CD14-positive monocyte (primary cell): ENCODE measurements around the gene RDX. TPM values are rescaled to one million over a fixed set of nuclear protein-coding genes. Genes with fewer than 3 reads are reported as not detected.
A peak's percentile ranks its signal among the peaks of the same experiment; 100 is the strongest.
"Not testable (repeated sequence)": the region's sequence is repeated elsewhere in the genome, so short reads cannot be mapped to it uniquely, and the experiment has no call there.

ENCODE experiments used
- DNase-seq, 3 donors: peaks; one replicate each; pipeline ENCODE4 v3.0.0-alpha.2; 2011 to 2022
- H2AFZ ChIP-seq: 2 replicates; pipeline ENCODE4 v1.6.0; 2012; ENCODE audit warnings: mild to moderate bottlenecking, low read depth, low read length, inconsistent platforms; ENCODE audit not compliant: insufficient read depth, poor library complexity, severe bottlenecking
- H3K27ac ChIP-seq, 2 donors: 1 replicate in 1 of 2; 2 replicates in 1 of 2; pipeline ENCODE4 v1.5.1; 2012 to 2013; ENCODE audit warnings: low read length in 2 of 2, control low read depth in 1 of 2, inconsistent platforms in 1 of 2, low read depth in 1 of 2, mild to moderate bottlenecking in 1 of 2
- H3K27me3 ChIP-seq, 2 donors: one replicate each; pipeline versions ENCODE4 v1.6.0 to v1.6.1; 2011 to 2013; ENCODE audit warnings: low read length in 2 of 2; ENCODE audit not compliant: control insufficient read depth in 2 of 2, insufficient read depth in 2 of 2
- H3K36me3 ChIP-seq, 2 donors: replicated peaks in 1 of 2; 1 replicate in 1 of 2; 2 replicates in 1 of 2; pipeline versions ENCODE4 v1.5.1 to v1.6.1; 2012 to 2013; ENCODE audit warnings: low read length in 2 of 2, control low read depth in 1 of 2, inconsistent platforms in 1 of 2, mild to moderate bottlenecking in 1 of 2; ENCODE audit not compliant: insufficient read depth in 2 of 2, control insufficient read depth in 1 of 2
- H3K4me1 ChIP-seq, 2 donors: 1 replicate in 1 of 2; 2 replicates in 1 of 2; pipeline versions ENCODE4 v1.5.1 to v1.6.1; 2012 to 2013; ENCODE audit warnings: low read length in 2 of 2, control low read depth in 1 of 2, inconsistent platforms in 1 of 2, mild to moderate bottlenecking in 1 of 2, moderate library complexity in 1 of 2; ENCODE audit not compliant: insufficient read depth in 2 of 2, control insufficient read depth in 1 of 2
- H3K4me2 ChIP-seq: replicated peaks from 2 replicates; pipeline ENCODE3; 2012; ENCODE audit warnings: low read length, moderate library complexity, mild to moderate bottlenecking; ENCODE audit not compliant: poor library complexity, severe bottlenecking; ENCODE audit errors: extremely low read depth
- H3K4me3 ChIP-seq, 3 experiments: fragments of 200-600 bp in 1 of 3; sonication (generic) in 1 of 3; replicated peaks in 1 of 3; 1 replicate in 2 of 3; 2 replicates in 1 of 3; pipeline ENCODE4 v1.5.1; 2011 to 2013; ENCODE audit warnings: low read length in 3 of 3, mild to moderate bottlenecking in 3 of 3, control low read depth in 2 of 3, low read depth in 2 of 3, inconsistent platforms in 1 of 3, moderate library complexity in 1 of 3
- H3K79me2 ChIP-seq: 2 replicates; pipeline ENCODE4 v1.6.0; 2012; ENCODE audit warnings: mild to moderate bottlenecking, control low read depth, inconsistent platforms, low read length, moderate library complexity; ENCODE audit not compliant: insufficient read depth
- H3K9ac ChIP-seq: 2 replicates; pipeline ENCODE4 v1.6.0; 2017; ENCODE audit warnings: low read length, mild to moderate bottlenecking; ENCODE audit not compliant: insufficient read depth, poor library complexity, severe bottlenecking
- H3K9me3 ChIP-seq, 2 donors: replicated peaks in 1 of 2; 1 replicate in 1 of 2; 2 replicates in 1 of 2; pipeline versions ENCODE4 v1.5.1 to v1.6.1; 2012 to 2013; ENCODE audit warnings: low read length in 2 of 2, control low read depth in 1 of 2; ENCODE audit not compliant: control insufficient read depth in 1 of 2, insufficient read depth in 1 of 2
- H4K20me1 ChIP-seq: 2 replicates; pipeline ENCODE4 v1.6.0; 2012; ENCODE audit warnings: mild to moderate bottlenecking, low read length, control low read depth, moderate library complexity; ENCODE audit not compliant: insufficient read depth
- H3K27ac Mint-ChIP-seq, 7 donors: one replicate each; pipeline ENCODE4 v1.8.0; 2020; ENCODE audit warnings: mild to moderate bottlenecking in 7 of 7, mixed read lengths in 7 of 7, moderate library complexity in 6 of 7, inconsistent platforms in 2 of 7
- H3K27me3 Mint-ChIP-seq, 3 donors: one replicate each; pipeline ENCODE4 v1.8.0; 2021 to 2022; ENCODE audit warnings: low read depth in 3 of 3, mild to moderate bottlenecking in 3 of 3, mixed read lengths in 3 of 3, moderate library complexity in 3 of 3, inconsistent platforms in 1 of 3
- H3K36me3 Mint-ChIP-seq, 2 donors: one replicate each; pipeline ENCODE4 v1.8.0; 2020; ENCODE audit warnings: mixed read lengths in 2 of 2, inconsistent platforms in 1 of 2, mild to moderate bottlenecking in 1 of 2
- H3K4me1 Mint-ChIP-seq: one replicate; pipeline ENCODE4 v1.8.0; 2020; ENCODE audit warnings: mild to moderate bottlenecking, mixed read lengths
- H3K4me3 Mint-ChIP-seq, 2 donors: one replicate each; pipeline ENCODE4 v1.8.0; 2020; ENCODE audit warnings: mild to moderate bottlenecking in 2 of 2, mixed read lengths in 2 of 2, moderate library complexity in 1 of 2
- H3K9me3 Mint-ChIP-seq, 7 donors: one replicate each; pipeline ENCODE4 v1.8.0; 2020 to 2022; ENCODE audit warnings: mixed read lengths in 7 of 7, mild to moderate bottlenecking in 6 of 7, moderate library complexity in 6 of 7, inconsistent platforms in 2 of 7
- WGBS: methylation state at CpG from one replicate; pipeline ENCODE4 v1.1.5; 2013; ENCODE audit warnings: missing lambda C conversion rate; ENCODE audit not compliant: insufficient coverage; 5-methylcytosine and 5-hydroxymethylcytosine counted together
- intact Hi-C, 2 donors: fragments of 100-400 bp; cut with micrococcal nuclease; formaldehyde crosslinking; loops; one replicate each; pipeline versions ENCODE4 v1.15.0 to v1.15.1; 2023
- polyA plus RNA-seq, 3 donors: library from polyadenylated mRNA; depleted of rRNA in 1 of 3; unstranded in 2 of 3; stranded (reverse) in 1 of 3; fragments of 300-500 nt in 2 of 3; fragments of >200 nt in 1 of 3; fragmentation: Illumina TruSeq in 2 of 3; gene quantifications; 1 replicate in 2 of 3; 2 replicates in 1 of 3; pipeline ENCODE4 v1.2.3, GENCODE V29; 2012 to 2021
- TF ChIP-seq, protein P1 (sequence below): fragments of 200-600 bp; IDR thresholded peaks from one replicate; pipeline ENCODE4 v1.8.0; 2022; ENCODE audit warnings: antibody characterized with exemption, mild to moderate bottlenecking

RDX gene
- polyA plus RNA-seq, 3 donors, result 11.9 to 22.0 (median 20.9) TPM

DNA sequence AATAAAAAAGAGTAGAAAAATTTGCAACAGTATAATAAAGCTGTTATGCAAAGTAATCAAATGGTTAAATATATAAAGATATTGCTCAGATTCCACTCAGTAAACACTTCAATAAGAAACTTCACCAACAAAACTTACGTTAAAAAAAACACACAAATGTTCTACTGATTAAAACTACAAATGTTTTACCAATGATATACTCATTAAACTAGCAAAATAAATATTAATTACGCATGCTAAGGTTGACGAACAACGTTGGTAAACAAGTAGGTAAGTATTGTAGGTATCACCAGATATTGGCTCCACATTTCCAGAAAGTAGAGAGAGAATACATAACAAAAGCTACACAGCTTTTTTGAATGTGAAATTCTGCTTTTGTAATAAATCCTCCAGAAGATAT lies 12.6 kb downstream of the RDX start:
- H3K36me3 Mint-ChIP-seq, result peaks cover 6 to 10% of the 10 kb centered on the region in 2 donors
- Histone ChIP-seq H3K27me3 (no peaks in the 10 kb centered on the region), H2AFZ (no peak overlapping the region), H3K4me3 (no peak overlapping the region), H3K27ac (no peak overlapping the region), H3K4me2 (no peak overlapping the region), H3K79me2 (peaks cover 88% of the 10 kb centered on the region), H3K36me3 (peaks cover 0 to 6% of the 10 kb centered on the region in 2 donors), H3K9ac (no peak overlapping the region), H3K9me3 (no peaks in the 10 kb centered on the region), H3K4me1 (no peaks in the 10 kb centered on the region), H4K20me1 (peaks cover 69% of the 10 kb centered on the region)
- intact Hi-C loops, result no loop called here
- no peak overlapping the region for H3K4me3 Mint-ChIP-seq
- H3K27me3 Mint-ChIP-seq, result no peaks in the 10 kb centered on the region
- peaks cover 5% of the 10 kb centered on the region for H3K4me1 Mint-ChIP-seq
- DNase-seq, result no peak
- WGBS, result no CpG with 5 or more reads among the region's 4 CpGs
- TF ChIP-seq, protein P1, sequence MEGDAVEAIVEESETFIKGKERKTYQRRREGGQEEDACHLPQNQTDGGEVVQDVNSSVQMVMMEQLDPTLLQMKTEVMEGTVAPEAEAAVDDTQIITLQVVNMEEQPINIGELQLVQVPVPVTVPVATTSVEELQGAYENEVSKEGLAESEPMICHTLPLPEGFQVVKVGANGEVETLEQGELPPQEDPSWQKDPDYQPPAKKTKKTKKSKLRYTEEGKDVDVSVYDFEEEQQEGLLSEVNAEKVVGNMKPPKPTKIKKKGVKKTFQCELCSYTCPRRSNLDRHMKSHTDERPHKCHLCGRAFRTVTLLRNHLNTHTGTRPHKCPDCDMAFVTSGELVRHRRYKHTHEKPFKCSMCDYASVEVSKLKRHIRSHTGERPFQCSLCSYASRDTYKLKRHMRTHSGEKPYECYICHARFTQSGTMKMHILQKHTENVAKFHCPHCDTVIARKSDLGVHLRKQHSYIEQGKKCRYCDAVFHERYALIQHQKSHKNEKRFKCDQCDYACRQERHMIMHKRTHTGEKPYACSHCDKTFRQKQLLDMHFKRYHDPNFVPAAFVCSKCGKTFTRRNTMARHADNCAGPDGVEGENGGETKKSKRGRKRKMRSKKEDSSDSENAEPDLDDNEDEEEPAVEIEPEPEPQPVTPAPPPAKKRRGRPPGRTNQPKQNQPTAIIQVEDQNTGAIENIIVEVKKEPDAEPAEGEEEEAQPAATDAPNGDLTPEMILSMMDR, result no peak
- H3K27ac Mint-ChIP-seq, result no peak overlapping the region
- H3K9me3 Mint-ChIP-seq, result peaks cover 0 to 4% (median 0%) of the 10 kb centered on the region in 7 donors

DNA sequence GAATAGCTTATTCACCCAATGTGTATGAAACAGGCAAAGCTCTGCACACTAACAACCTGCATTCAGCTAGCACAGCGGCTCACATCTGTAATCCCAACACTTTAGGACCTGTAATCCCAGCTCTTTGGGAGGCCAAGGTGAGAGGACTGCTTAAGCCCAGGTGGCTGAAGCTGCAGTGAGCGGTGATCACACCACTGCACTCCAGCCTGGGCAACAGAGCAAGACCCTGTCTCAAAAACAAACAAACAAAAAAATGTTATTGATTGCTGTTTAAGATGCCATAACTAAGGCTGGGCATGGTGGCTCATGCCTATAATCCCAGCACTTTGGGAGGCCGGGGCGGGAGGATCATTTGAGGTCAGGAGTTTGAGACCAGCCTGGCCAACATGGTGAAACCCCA lies 15.8 kb downstream of the RDX start:
- WGBS, result 100% methylated on average over 3 of the region's 4 CpGs

More for the DNA sequence above, 15.8 kb downstream of the RDX start:
- H3K4me1 ChIP-seq, H2AFZ ChIP-seq, H3K4me2 ChIP-seq, H3K9me3 ChIP-seq, H3K27ac ChIP-seq, H3K9me3 Mint-ChIP-seq, DNase-seq, H3K4me1 Mint-ChIP-seq, H3K4me3 Mint-ChIP-seq, H3K9ac ChIP-seq, intact Hi-C loops, H3K4me3 ChIP-seq, H3K27me3 ChIP-seq, H3K27me3 Mint-ChIP-seq: not testable (repeated sequence)
- peaks cover 42% of the 10 kb centered on the region for H4K20me1 ChIP-seq
- peaks cover 11 to 34% of the 10 kb centered on the region in 2 donors for H3K36me3 ChIP-seq
- peaks cover 83% of the 10 kb centered on the region for H3K79me2 ChIP-seq
- Mint-ChIP-seq H3K27ac (peak overlapping the region in 2 of 7 donors; percentile 21 to 46), H3K36me3 (peaks cover 23 to 31% of the 10 kb centered on the region in 2 donors)
